RWPE2 (cell line): ENCODE data around the gene ASCC1.

Experiments used
- ATAC-seq: fragments of 200-7000 bp; cut with Tn5 transposase; 3 replicates; pipeline ENCODE4 v1.9.1; 2021; ENCODE audit warnings: low read depth
- DNase-seq: peaks from one replicate; pipeline ENCODE4 v3.0.0-alpha.2; 2020; ENCODE audit warnings: low spot score
- H3K27ac ChIP-seq: fragments of 450-650 bp; 2 replicates; pipeline ENCODE4 v1.5.1; 2017; ENCODE audit warnings: mild to moderate bottlenecking; ENCODE audit not compliant: poor library complexity, severe bottlenecking
- H3K27me3 ChIP-seq: fragments of 250-450 bp; sonication (Bioruptor Pico); 2 replicates; pipeline ENCODE4 v1.5.1; 2021; ENCODE audit warnings: mild to moderate bottlenecking, moderate library complexity; ENCODE audit not compliant: insufficient read depth, poor library complexity, severe bottlenecking
- H3K36me3 ChIP-seq: fragments of 250-450 bp; sonication (Bioruptor Pico); 2 replicates; pipeline ENCODE4 v1.5.1; 2020; ENCODE audit warnings: low read depth, mild to moderate bottlenecking, moderate library complexity
- H3K4me1 ChIP-seq: fragments of 250-450 bp; sonication (Bioruptor Pico); 2 replicates; pipeline ENCODE4 v1.5.1; 2021; ENCODE audit warnings: mild to moderate bottlenecking, moderate library complexity; ENCODE audit not compliant: insufficient read depth, poor library complexity, severe bottlenecking
- H3K4me3 ChIP-seq: fragments of 250-450 bp; sonication (Bioruptor Pico); 2 replicates; pipeline ENCODE4 v1.5.1; 2021; ENCODE audit warnings: mild to moderate bottlenecking, moderate library complexity; ENCODE audit not compliant: severe bottlenecking
- H3K9me3 ChIP-seq: fragments of 250-450 bp; sonication (Bioruptor Pico); 2 replicates; pipeline ENCODE4 v1.5.1; 2021; ENCODE audit warnings: mild to moderate bottlenecking, moderate library complexity; ENCODE audit not compliant: severe bottlenecking
- TF ChIP-seq, protein P1 (sequence below): fragments of 450-650 bp; IDR thresholded peaks from one replicate; pipeline ENCODE4 v1.5.1; 2017; ENCODE audit warnings: mild to moderate bottlenecking, moderate library complexity; ENCODE audit not compliant: poor library complexity, severe bottlenecking

ASCC1 gene

DNA sequence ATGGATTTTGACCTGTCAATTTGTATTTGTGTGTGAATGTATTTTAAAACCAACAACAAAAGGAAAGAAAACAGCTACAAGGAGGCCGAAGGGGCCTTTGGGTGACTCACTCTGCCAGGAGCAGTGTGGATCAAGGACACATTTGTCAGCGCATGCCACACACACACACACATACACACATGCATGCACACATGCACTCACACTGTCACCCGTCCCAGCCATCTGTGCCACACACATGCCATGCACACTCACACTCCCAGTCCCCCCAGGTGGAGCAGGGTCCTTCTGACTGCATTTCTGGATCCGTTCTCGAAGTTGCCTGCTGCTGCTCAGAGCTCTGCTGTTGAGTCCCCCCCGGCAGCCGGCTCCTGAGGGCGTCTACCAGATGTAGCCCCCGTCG, 153.7 kb downstream of the ASCC1 start:
- Histone ChIP-seq H3K36me3 (no peaks in the 10 kb centered on the region), H3K9me3 (no peaks in the 10 kb centered on the region), H3K4me3 (no peak overlapping the region), H3K27me3 (no peaks in the 10 kb centered on the region), H3K4me1 (no peaks in the 10 kb centered on the region), H3K27ac (no peak overlapping the region)
- no peak for DNase-seq
- ATAC-seq = no peak
- TF ChIP-seq, protein P1, sequence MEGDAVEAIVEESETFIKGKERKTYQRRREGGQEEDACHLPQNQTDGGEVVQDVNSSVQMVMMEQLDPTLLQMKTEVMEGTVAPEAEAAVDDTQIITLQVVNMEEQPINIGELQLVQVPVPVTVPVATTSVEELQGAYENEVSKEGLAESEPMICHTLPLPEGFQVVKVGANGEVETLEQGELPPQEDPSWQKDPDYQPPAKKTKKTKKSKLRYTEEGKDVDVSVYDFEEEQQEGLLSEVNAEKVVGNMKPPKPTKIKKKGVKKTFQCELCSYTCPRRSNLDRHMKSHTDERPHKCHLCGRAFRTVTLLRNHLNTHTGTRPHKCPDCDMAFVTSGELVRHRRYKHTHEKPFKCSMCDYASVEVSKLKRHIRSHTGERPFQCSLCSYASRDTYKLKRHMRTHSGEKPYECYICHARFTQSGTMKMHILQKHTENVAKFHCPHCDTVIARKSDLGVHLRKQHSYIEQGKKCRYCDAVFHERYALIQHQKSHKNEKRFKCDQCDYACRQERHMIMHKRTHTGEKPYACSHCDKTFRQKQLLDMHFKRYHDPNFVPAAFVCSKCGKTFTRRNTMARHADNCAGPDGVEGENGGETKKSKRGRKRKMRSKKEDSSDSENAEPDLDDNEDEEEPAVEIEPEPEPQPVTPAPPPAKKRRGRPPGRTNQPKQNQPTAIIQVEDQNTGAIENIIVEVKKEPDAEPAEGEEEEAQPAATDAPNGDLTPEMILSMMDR = no peak

DNA sequence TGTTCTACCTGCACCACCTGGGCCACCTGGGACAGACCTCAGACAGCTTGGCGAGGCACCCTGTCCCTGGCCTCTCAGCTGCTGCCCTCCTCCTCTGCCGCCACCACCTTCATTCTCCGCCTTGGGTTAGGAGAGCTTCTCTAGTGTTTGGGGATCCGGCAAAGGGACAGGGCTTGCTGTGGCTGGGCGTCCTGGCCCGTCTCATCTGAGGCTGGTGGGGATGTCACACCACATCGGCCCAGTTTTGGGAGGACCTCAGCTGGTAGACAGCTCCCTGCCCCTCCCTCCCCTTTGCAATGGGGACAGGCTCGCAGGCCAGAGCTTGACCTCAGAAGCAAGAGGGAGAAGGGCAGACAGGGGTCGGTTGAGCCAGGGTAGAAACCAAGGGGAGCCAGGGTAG, 154.1 kb downstream of the ASCC1 start:
- Histone ChIP-seq H3K27ac (no peak overlapping the region), H3K9me3 (no peaks in the 10 kb centered on the region), H3K4me1 (no peaks in the 10 kb centered on the region), H3K36me3 (no peaks in the 10 kb centered on the region), H3K27me3 (no peaks in the 10 kb centered on the region), H3K4me3 (no peak overlapping the region)
- no peak for DNase-seq
- TF ChIP-seq, protein P1 = no peak
- ATAC-seq = no peak

DNA sequence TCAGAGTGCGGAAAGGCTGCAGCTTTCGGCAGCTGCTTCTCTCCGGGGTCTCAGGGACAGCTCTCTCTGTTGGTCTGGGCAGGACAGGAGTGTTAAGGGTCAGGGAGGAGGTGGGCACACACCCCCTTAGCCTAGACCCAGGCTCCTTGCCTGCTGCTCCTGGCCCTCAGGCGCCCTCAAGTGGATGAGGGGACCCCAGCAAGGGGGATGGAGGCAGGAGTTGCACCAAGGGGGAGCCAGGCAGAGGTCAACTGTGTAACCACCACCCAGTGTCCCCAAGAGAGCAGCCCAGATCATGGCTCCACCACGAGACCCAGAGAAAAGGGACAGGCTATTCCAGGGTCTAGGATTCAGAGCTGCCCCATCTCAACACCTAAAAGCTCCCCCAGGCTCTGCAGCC, 154.6 kb downstream of the ASCC1 start:
- Histone ChIP-seq H3K4me1 (no peaks in the 10 kb centered on the region), H3K9me3 (no peaks in the 10 kb centered on the region), H3K27me3 (no peaks in the 10 kb centered on the region), H3K36me3 (no peaks in the 10 kb centered on the region), H3K4me3 (no peak overlapping the region), H3K27ac (no peak overlapping the region)
- ATAC-seq (no peak), DNase-seq (no peak)
- TF ChIP-seq, protein P1 = peak; percentile 44

DNA sequence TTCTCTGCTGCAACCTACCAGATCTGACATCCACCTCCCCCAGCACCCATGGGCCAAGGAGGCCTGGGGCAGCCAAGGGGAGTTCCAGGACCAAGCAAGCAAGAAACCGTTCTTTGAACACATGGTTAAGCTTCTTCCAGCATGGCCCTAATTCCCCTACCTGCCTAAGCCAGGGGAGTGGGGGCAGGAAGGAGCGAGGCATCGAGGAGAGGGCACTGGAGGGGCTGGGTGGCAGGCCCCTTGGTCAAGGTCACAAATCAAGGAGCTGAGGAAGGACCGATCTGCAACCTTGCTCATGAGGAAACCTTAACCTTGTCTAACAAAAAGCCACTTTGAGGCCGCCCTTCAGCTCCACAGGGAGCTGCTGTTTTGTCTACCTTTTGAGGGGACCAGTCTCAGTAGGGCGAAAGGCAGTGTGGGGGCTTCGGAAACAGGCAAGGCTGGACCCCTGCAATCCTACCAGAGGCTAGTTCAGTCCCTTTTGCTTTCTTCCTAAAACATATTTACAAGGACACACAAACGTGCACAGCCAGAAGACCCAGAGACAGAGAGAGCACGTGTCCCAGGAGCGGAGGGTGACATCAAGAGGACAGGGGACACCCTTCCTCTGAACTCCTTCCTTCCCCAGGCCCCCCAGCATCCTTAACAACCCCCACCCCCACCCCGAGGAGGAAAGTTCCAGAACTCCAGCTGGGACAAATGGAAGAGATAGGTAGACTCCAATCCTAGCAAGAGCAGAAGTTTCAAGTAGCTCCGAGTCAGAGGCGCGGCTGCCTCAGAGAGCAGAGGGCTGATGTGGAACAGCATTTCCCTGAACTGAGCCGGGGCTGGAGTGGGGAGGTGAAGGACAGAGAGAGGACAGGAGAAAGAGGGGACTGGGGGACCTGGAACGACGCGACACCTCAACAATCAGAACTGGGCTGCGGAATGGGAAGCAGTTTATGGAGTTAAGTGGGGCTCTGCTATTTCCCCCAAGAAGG, 155.9 kb downstream of the ASCC1 start:
- Histone ChIP-seq H3K36me3 (no peaks in the 10 kb centered on the region), H3K4me1 (no peaks in the 10 kb centered on the region), H3K27ac (no peak overlapping the region), H3K4me3 (no peak overlapping the region), H3K9me3 (no peaks in the 10 kb centered on the region), H3K27me3 (no peaks in the 10 kb centered on the region)
- DNase-seq = peak; percentile 44
- no peak for ATAC-seq
- TF ChIP-seq, protein P1 = no peak
